Measurements from ENCODE around the gene FOXI2.

Gene FOXI2

DNA sequence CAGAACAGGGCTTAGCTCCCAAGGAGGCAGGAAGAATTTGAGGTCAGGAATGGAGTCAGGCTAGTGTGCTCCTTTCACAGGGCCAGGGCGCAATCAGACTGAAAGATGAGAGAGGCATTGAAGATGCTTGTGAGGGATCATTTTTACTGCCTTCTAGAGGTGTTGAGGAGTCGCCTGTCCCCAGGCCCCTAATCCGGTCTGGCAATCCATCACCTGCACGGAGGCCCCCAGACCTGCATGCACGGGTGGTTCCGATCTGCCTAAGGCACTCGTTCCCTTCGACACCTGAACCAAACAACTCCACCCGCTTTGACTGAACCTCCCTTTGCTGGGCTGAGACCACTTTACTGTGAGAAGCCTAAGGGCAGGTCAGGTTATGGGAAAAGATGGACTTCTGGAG lies 8.0 kb downstream of the FOXI2 start:
- DNase-seq, result no peak

GRCh38 chr10:127745861-127746260 lies 8.9 kb downstream of the FOXI2 start:
- DNase-seq, result no peak

- DNase-seq, result no peak
Observed at GRCh38 chr10:127755753-127756152, 18.8 kb downstream of the FOXI2 start.

GRCh38 chr10:127756264-127756663 lies 19.3 kb downstream of the FOXI2 start:
- no peak for DNase-seq

- DNase-seq, result no peak
Observed at GRCh38 chr10:127757033-127757432, 20.0 kb downstream of the FOXI2 start.

DNA sequence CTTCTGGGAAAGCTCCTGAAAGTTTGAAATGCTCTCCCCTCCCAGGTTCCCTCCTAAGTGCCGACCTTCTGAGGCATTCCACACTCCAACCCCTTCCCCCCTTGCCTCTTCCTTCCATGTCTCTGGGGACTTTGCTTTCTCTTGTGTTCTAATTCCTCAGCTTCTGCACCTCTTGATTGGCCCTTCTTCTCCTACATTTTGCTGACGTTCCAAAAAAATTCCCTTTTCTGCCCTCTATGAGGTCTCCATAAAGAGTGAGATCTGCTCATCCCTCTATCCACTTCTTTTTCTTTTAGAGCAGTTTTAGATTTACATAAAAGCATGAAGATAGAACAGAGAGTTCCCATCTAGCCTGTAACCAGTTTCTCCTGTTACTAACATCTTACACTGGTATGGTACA lies 22.3 kb downstream of the FOXI2 start:
- DNase-seq, result no peak

DNA sequence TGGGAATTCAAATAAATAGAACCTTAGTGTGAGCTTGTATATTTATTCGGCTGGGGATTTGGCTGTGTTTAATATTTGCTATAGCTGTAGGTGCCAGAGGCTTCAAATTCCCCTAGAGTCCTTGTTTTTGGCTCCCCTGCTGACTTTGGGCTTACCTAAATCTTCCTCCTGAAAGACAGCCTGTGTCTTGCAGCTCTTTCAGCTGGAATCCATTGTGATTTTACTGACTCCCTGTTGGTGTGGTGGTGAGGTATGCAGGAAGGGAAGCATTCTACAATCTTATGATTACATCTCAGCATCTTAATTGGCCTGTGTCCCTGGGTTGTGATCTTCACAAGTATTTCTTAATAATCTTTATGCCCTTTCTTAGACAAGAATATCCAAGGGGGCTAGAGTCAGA lies 25.9 kb downstream of the FOXI2 start:
- no peak for DNase-seq

DNA sequence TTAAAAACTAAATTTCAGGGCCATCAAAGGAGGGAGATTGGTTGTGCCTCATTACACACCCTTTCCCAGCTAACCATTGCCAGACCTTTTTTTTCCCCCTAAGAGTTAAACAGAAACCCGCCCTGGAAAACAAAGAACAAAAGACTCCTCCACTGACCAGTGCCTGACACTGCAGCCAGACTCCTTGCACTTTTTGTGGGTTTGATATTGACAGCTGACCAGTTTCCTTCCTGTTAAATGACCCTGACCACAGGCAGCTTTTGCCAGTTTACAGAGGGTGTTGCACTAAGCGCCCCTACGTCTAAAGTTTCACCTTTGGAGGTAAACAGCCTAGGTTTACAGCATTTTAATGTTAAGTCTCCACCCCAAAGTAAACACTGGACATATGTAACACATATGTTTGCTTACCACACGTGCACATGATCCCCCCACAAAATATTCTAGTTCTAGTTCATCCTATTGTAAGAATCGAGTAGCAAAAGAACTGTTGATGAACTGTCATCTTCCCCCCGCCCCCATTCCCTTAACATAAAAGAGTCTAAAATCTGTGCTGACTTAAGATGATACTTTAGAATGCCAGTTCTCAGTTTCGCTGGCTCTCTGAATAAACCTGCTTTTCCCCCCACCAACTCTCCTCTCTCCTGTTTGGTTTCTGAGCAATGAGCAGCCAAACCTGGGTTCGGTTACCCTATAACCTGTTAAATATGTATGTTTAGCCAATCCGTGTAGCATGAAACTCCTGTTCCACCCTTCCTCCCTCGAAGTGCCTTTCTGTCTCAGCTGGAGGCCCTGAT lies 38.0 kb downstream of the FOXI2 start:
- no peak for DNase-seq

DNA sequence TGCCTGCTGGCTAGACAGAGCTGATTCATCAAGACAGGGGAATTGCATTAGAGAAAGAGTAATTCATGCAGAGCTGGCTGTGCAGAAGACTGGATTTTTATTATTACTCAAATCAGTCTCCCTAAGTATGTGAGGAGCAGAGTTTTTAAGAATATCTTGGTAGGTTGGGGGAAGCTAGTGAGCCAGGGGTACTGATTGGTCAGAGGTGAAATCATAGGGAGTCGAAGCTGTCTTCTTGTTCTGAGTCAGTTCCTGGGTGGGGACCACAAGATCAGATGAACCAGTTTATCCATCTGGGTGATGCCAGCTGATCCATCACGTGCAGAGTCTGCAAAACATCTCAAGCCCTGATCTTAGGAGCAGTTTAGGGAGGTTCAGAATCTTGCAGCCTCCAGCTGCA lies 39.8 kb downstream of the FOXI2 start:
- DNase-seq, result no peak

DNA sequence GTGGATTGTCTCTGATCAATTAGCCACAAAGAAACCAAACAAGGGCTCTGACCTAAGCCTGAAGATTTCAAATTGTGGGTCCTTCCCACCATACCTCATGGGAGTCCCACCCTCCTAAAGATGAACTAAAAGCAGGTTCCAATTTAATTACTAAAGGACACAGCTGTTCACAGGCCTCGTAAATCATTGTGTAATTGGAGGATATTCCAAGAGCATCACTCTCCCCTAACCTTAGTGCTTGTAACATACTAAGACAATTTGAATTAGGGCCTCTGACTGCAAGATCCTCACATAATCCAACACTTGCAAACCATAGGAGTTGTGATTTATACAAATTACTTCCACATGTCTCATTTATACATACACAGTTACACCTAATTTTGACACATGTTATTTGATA lies 44.4 kb downstream of the FOXI2 start:
- no peak for DNase-seq

GRCh38 chr10:127787873-127788272 lies 50.9 kb downstream of the FOXI2 start:
- no peak for DNase-seq

DNA sequence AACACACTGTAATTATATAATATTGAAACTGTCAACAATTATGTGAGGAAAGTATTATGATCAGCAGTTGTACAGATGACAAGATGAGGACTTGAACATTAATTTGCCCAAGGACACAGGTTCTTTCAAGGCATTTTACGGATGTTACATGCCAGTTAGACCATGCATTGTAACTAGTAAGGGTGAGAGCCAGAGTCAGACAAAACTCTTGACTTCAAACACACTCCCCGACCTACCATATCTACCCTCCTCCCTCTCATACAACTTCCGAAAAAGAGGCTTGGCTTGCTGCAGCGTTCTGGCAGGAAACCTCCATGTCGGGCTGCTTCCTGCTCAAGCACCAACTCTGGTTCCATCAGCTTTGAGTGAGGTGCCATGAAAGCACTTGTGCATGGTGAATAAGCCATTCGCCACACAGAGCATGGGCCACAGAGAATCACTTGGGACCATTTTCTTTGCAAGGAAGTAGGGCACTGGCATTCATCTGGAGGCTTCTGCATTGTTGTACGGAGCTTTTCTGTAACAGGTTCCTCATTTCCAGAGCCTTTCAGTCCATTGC lies 53.2 kb downstream of the FOXI2 start:
- DNase-seq, result no peak
